Kidney (tissue), 14 donors: Measurements from ENCODE around the gene NSD1. TPM values are rescaled to one million over a fixed set of nuclear protein-coding genes. Genes with fewer than 3 reads are reported as not detected.
"Not testable (repeated sequence)": the region's sequence is repeated elsewhere in the genome, so short reads cannot be mapped to it uniquely, and the experiment has no call there.

Source experiments
- DNase-seq, 5 donors: peaks; one replicate each; pipeline ENCODE4 v3.0.0-alpha.2; 2013 to 2020
- FAIRE-seq: peaks from 2 replicates; lab custom pipeline; 2012; peaks lifted over from hg19 to GRCh38; lab: Jason Lieb, UNC
- H3K27ac ChIP-seq, 2 donors: one replicate each; pipeline ENCODE4 v1.7.0; 2013; ENCODE audit warnings: low read depth in 2 of 2, low read length in 2 of 2, inconsistent platforms in 1 of 2
- H3K27me3 ChIP-seq: one replicate; pipeline ENCODE4 v1.7.1; 2013; ENCODE audit warnings: low read length, inconsistent platforms; ENCODE audit not compliant: control insufficient read depth, insufficient read depth
- H3K36me3 ChIP-seq, 3 donors: one replicate each; pipeline versions ENCODE4 v1.7.0 to v1.7.1; 2013; ENCODE audit warnings: low read length in 3 of 3, control low read depth in 1 of 3, inconsistent platforms in 1 of 3; ENCODE audit not compliant: insufficient read depth in 3 of 3, control insufficient read depth in 2 of 3
- H3K4me1 ChIP-seq, 3 donors: one replicate each; pipeline versions ENCODE4 v1.7.0 to v1.7.1; 2013; ENCODE audit warnings: low read length in 3 of 3, inconsistent platforms in 1 of 3, low read depth in 1 of 3; ENCODE audit not compliant: control insufficient read depth in 2 of 3, insufficient read depth in 2 of 3
- H3K4me3 ChIP-seq, 3 donors: one replicate each; pipeline versions ENCODE4 v1.7.0 to v1.8.1; 2013; ENCODE audit warnings: low read length in 3 of 3, control low read depth in 1 of 3, inconsistent platforms in 1 of 3
- H3K9ac ChIP-seq, 3 donors: one replicate each; pipeline versions ENCODE4 v1.7.0 to v1.7.1; 2013; ENCODE audit warnings: low read length in 3 of 3, control low read depth in 1 of 3, inconsistent platforms in 1 of 3
- H3K9me3 ChIP-seq, 3 donors: one replicate each; pipeline versions ENCODE4 v1.7.0 to v1.7.1; 2013; ENCODE audit warnings: low read length in 3 of 3, control low read depth in 1 of 3, inconsistent platforms in 1 of 3; ENCODE audit not compliant: control insufficient read depth in 2 of 3, insufficient read depth in 1 of 3
- intact Hi-C: fragments of 100-400 bp; cut with DNase I; formaldehyde crosslinking; loops from one replicate; pipeline ENCODE4 v1.11.1; 2022
- polyA plus RNA-seq: library from polyadenylated mRNA; stranded (reverse); fragments of 350-450 nt; fragmentation: Illumina TruSeq; extraction: RNeasy Lipid Tissue Mini Kit (QIAGEN cat#74804); gene quantifications from one replicate; pipeline ENCODE4 v1.2.3, GENCODE V29; 2014; ENCODE audit warnings: low read depth, low replicate concordance; ENCODE audit not compliant: insufficient read depth
- total RNA-seq: library from RNA; stranded (reverse); fragmentation: NEBNext Ultra II Directional; extraction: Animal tissue kit (Norgen Biotek cat#: 25700); gene quantifications from one replicate; pipeline ENCODE4 v1.2.1, GENCODE V29; 2021
- TF ChIP-seq, protein P1 (sequence below): IDR thresholded peaks from 3 replicates; pipeline ENCODE4 v1.5.1; 2012; ENCODE audit warnings: mild to moderate bottlenecking, moderate library complexity, borderline replicate concordance; ENCODE audit not compliant: insufficient read depth; ENCODE audit errors: extremely low read depth
- donor health status: control.
- donor health status: control.
- donor health status: control.
- donor health status: control.
- donor health status: control.
- donor health status: DM: yes; HTN: yes; CAD: no.
- donor health status: Normal renal cell carcinoma (clear cell type).

NSD1 gene
- total and polyA plus RNA-seq, 2 donors from 2014 or later = 6.0 to 99.1 TPM

DNA sequence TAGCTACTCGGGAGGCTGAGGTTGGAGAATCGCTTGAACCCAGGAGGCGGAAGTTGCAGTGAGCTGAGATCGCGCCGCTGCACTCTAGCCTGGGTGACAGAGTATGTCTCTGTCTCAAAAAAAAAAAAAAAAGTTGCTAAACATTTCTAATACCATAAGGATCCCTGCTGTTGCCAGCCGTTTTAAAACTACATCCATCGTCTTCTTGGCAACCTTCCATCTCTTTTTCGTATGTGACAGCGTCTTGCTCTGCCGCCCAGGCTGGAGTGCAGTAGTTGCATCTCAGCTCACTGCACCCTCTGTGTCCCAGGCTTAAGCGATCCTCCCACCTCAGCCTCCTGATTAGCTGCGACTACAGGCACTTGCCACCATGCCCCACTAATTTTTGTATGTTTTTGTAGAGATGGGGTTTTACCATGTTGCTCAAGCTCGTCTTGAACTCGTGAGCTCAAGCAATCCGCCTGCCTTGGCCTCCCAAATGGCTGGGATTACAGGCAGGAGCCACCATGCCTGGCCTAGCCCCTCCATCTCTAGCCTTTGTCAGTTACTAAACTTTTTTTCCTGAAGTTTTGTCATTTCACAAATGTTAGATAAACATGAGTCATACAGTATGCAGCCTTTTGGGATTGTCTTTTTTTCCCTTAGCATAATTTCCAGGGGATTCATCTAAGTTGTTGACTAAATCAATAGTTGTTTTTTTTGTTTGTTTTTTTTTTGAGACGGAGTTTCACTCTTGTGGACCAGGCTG is 13.5 kb downstream of the NSD1 start:
- no peak for FAIRE-seq
- DNase-seq = peak in 2 of 5 donors; percentile 10 to 20
- H3K36me3 ChIP-seq = peaks cover 2 to 12% (median 12%) of the 10 kb centered on the region in 3 donors

DNA sequence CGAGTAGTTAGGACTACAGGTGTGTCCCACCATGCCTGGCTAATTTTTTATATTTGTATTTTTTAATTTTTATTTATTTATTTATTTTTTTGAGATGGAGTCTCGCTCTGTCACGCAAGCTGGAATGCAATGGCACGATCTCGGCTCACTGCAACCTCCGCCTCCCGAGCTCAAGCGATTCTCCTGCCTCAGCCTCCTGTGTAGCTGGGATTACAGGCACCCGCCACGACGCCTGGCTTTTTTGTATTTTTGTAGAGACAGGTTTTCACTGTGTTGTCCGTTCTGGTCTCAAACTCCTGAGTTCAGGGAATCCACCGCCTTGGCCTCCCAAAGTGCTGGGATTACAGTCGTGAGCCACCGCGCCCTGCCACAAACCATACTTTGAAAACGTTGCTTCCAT is 16.5 kb downstream of the NSD1 start:
- intact Hi-C loops, H3K27me3 ChIP-seq, H3K4me1 ChIP-seq, FAIRE-seq, H3K4me3 ChIP-seq, H3K9me3 ChIP-seq, H3K27ac ChIP-seq, H3K9ac ChIP-seq: not testable (repeated sequence)
- DNase-seq = peak in 1 of 5 donors; percentile 27
- H3K36me3 ChIP-seq = peaks cover 0 to 14% (median 12%) of the 10 kb centered on the region in 3 donors

More for the DNA sequence above, 13.5 kb downstream of the NSD1 start:
- TF ChIP-seq, protein P1, sequence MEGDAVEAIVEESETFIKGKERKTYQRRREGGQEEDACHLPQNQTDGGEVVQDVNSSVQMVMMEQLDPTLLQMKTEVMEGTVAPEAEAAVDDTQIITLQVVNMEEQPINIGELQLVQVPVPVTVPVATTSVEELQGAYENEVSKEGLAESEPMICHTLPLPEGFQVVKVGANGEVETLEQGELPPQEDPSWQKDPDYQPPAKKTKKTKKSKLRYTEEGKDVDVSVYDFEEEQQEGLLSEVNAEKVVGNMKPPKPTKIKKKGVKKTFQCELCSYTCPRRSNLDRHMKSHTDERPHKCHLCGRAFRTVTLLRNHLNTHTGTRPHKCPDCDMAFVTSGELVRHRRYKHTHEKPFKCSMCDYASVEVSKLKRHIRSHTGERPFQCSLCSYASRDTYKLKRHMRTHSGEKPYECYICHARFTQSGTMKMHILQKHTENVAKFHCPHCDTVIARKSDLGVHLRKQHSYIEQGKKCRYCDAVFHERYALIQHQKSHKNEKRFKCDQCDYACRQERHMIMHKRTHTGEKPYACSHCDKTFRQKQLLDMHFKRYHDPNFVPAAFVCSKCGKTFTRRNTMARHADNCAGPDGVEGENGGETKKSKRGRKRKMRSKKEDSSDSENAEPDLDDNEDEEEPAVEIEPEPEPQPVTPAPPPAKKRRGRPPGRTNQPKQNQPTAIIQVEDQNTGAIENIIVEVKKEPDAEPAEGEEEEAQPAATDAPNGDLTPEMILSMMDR = no peak
- Histone ChIP-seq H3K4me3 (no peak overlapping the region), H3K9ac (no peak overlapping the region), H3K9me3 (no peaks in the 10 kb centered on the region), H3K27ac (no peak overlapping the region), H3K27me3 (no peaks in the 10 kb centered on the region), H3K4me1 (no peaks in the 10 kb centered on the region)
- intact Hi-C loops = no loop called here

DNA sequence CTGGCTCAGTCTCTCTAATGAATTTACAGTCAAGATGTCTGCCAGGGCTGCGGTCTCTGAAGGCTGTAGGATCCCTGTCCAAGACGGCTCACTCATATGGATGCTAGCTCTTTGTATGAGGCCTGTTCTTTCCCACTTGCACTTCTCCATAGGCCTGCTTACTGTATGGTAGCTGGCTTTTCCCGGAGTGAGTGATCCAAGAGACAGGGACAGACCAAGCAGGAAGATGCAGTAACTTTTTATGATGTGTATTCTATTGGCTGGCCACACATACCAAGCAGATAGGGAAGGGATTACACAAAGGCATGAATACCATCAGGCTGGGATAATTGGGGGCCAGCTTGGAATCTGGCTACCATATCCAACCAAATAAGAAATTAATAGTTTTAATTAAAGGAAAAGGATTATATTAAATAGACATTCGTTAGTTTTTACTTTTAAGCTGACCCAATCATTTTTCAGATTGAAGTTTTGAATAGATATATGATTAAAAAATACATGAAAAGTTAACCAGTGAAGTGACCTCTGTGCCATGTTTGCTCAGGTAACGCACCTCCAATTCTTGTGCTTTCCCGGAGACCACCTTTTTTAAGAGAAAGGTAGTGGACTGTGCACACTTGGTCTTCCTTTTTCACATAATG is 20.6 kb downstream of the NSD1 start:
- Histone ChIP-seq H3K36me3 (peaks cover 0 to 10% (median under 1%) of the 10 kb centered on the region in 3 donors), H3K9me3 (no peaks in the 10 kb centered on the region), H3K9ac (no peak overlapping the region), H3K4me1 (no peaks in the 10 kb centered on the region), H3K27me3 (no peaks in the 10 kb centered on the region), H3K27ac (no peak overlapping the region), H3K4me3 (no peak overlapping the region)
- intact Hi-C loops = no loop called here
- DNase-seq (no peak), FAIRE-seq (no peak)
- TF ChIP-seq, protein P1 = no peak

DNA sequence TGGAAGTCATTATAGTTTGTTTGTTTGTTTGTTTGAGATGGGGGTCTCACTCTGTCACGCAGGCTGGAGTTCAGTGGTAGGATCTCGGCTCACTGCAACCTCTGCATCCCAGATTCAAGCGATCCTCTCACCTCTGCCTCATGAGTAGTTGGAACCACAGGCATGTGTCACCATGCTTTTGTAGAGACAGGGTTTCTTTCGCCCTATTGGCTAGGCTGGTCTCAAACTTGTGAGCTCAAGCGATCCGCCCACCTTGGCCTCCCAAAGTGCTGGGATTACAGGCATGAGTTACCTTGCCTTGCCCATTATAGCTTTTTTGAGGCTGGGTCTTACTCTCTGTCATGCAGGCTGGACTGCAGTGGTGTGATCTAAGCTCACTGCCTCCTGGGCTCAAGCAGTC is 28.8 kb downstream of the NSD1 start:
- Histone ChIP-seq H3K27ac (no peak overlapping the region), H3K36me3 (peaks cover 0 to 2% (median 2%) of the 10 kb centered on the region in 3 donors), H3K4me3 (no peak overlapping the region), H3K9ac (no peak overlapping the region), H3K27me3 (no peaks in the 10 kb centered on the region), H3K9me3 (no peaks in the 10 kb centered on the region), H3K4me1 (no peaks in the 10 kb centered on the region)
- no peak for FAIRE-seq
- TF ChIP-seq, protein P1 = no peak
- no peak for DNase-seq
- intact Hi-C loops = no loop called here
